Activated CD4-positive, alpha-beta memory T cell treated with anti-CD3 and anti-CD28 coated beads for 36 hours (primary cell): ENCODE data around the gene CTNNA3. TPM values are rescaled to one million over a fixed set of nuclear protein-coding genes. Genes with fewer than 3 reads are reported as not detected.

Experiments
- CTCF ChIA-PET: fragments of 350-600 bp; sonication (Branson Sonifier 250); formaldehyde crosslinking; loops from one replicate; lab custom pipeline; 2021; ENCODE audit warnings: antibody characterized with exemption, inconsistent platforms; lab: Charles Lee
- POLR2A ChIA-PET: fragments of 350-600 bp; sonication (Branson Sonifier 250); formaldehyde crosslinking; loops from one replicate; lab custom pipeline; 2021; ENCODE audit warnings: antibody characterized with exemption; lab: Charles Lee
- DNase-seq: peaks from one replicate; pipeline ENCODE4 v3.0.0-alpha.2; 2020
- H3K27ac Mint-ChIP-seq: one replicate; pipeline ENCODE4 v1.8.0; 2021; ENCODE audit warnings: mixed read lengths
- H3K27me3 Mint-ChIP-seq: one replicate; pipeline ENCODE4 v1.8.0; 2021; ENCODE audit warnings: mixed read lengths
- H3K36me3 Mint-ChIP-seq: one replicate; pipeline ENCODE4 v1.8.0; 2021; ENCODE audit warnings: mixed read lengths
- H3K4me1 Mint-ChIP-seq: one replicate; pipeline ENCODE4 v1.8.0; 2021; ENCODE audit warnings: low read depth, mixed read lengths
- H3K4me3 Mint-ChIP-seq: one replicate; pipeline ENCODE4 v1.8.0; 2021; ENCODE audit warnings: mild to moderate bottlenecking, mixed read lengths
- H3K9me3 Mint-ChIP-seq: one replicate; pipeline ENCODE4 v1.8.0; 2021; ENCODE audit warnings: mixed read lengths
- intact Hi-C: fragments of 100-400 bp; cut with micrococcal nuclease; formaldehyde crosslinking; loops from one replicate; pipeline ENCODE4 v1.15.1; 2023
- total RNA-seq, 2 experiments: library from RNA; stranded (reverse); gene quantifications; one replicate each; pipeline ENCODE4 v1.2.3, GENCODE V29; 2021

The CTNNA3 gene
- total RNA-seq, 2 experiments from 2014 or later, result not detected

- ChIA-PET POLR2A (interaction anchor here (0.5 kb wide), 1 partner anchor 538 kb away, joined by 3 read pairs; no protein-coding TSS in a partner anchor), CTCF (interaction anchor here (0.9 kb wide), 2 partner anchors 11 to 593 kb away, joined by 3 read pairs; no protein-coding TSS in a partner anchor)
- H3K4me3 Mint-ChIP-seq, result no peak overlapping the region
- no peak for DNase-seq
- H3K36me3 Mint-ChIP-seq, result no peaks in the 10 kb centered on the region
- H3K27me3 Mint-ChIP-seq, result peaks cover 32% of the 10 kb centered on the region
- H3K27ac Mint-ChIP-seq, result no peak overlapping the region
- H3K9me3 Mint-ChIP-seq, result no peaks in the 10 kb centered on the region
- no peaks in the 10 kb centered on the region for H3K4me1 Mint-ChIP-seq
- intact Hi-C loops, result no loop called here
Measured at GRCh38 chr10:66927251-66927935, 768.6 kb downstream of the CTNNA3 start.

DNA sequence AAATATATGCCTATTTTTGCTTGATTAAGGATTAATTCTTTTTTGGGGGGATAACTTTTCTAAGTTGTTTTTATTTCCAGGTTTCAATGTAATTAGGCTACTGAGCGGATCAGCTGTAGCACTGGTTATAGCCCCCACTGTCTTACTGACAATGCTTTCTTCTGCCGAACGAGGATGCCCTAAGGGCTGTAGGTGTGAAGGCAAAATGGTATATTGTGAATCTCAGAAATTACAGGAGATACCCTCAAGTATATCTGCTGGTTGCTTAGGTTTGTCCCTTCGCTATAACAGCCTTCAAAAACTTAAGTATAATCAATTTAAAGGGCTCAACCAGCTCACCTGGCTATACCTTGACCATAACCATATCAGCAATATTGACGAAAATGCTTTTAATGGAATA is 769.2 kb downstream of the CTNNA3 start:
- intact Hi-C loops, result no loop called here
- DNase-seq, result no peak
- H3K36me3 Mint-ChIP-seq, result no peaks in the 10 kb centered on the region
- H3K4me1 Mint-ChIP-seq, result no peaks in the 10 kb centered on the region
- no peak overlapping the region for H3K27ac Mint-ChIP-seq
- no peaks in the 10 kb centered on the region for H3K9me3 Mint-ChIP-seq
- H3K4me3 Mint-ChIP-seq, result no peak overlapping the region
- ChIA-PET CTCF (interaction anchor here (0.9 kb wide), 2 partner anchors 11 to 593 kb away, joined by 3 read pairs; no protein-coding TSS in a partner anchor), POLR2A (no interaction called here)
- H3K27me3 Mint-ChIP-seq, result peaks cover 29% of the 10 kb centered on the region

DNA sequence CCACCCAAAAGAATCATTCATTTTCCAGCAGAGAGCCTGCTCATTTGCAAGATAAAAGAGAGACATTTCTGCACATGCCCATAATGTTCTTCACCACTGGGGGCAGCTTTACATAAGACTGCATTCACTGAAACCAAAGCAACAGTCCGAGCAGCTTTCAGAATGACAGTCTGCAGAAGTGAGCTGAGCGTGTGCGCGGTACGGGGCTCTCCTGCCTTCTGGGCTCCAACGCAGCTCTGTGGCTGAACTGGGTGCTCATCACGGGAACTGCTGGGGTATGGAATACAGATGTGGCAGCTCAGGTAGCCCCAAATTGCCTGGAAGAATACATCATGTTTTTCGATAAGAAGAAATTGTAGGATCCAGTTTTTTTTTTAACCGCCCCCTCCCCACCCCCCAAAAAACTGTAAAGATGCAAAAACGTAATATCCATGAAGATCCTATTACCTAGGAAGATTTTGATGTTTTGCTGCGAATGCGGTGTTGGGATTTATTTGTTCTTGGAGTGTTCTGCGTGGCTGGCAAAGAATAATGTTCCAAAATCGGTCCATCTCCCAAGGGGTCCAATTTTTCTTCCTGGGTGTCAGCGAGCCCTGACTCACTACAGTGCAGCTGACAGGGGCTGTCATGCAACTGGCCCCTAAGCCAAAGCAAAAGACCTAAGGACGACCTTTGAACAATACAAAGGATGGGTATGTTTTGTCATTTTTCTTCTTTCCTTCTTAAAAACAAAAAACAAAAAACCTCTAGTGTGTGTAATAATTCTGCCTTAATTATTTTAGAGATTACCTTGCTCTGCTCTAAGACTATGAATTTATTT is 769.9 kb downstream of the CTNNA3 start, which contains the start of gene LRRTM3:
TSS of gene LRRTM3 (plus strand) at position 141 of the 820 bp plus-strand sequence.
- Mint-ChIP-seq H3K27me3 (peaks cover 26% of the 10 kb centered on the region), H3K4me1 (no peaks in the 10 kb centered on the region), H3K9me3 (no peaks in the 10 kb centered on the region), H3K27ac (no peak within 1 kb of the TSS), H3K36me3 (no peaks in the 10 kb centered on the region), H3K4me3 (no peak within 1 kb of the TSS)
- DNase-seq, result peak; percentile 38
- intact Hi-C loops, result no loop called here
- CTCF ChIA-PET, result interaction anchor here (1.0 to 1.3 kb wide), 4 partner anchors 9 to 380 kb away, joined by 3 to 6 read pairs (median 3); no protein-coding TSS in a partner anchor
- POLR2A ChIA-PET, result interaction anchor here (0.6 kb wide), 1 partner anchor 149 kb away, joined by 4 read pairs; no protein-coding TSS in a partner anchor

GRCh38 chr10:66925373-66925772 is 770.6 kb downstream of the CTNNA3 start:
- Mint-ChIP-seq H3K9me3 (no peaks in the 10 kb centered on the region), H3K27me3 (peaks cover 26% of the 10 kb centered on the region), H3K36me3 (no peaks in the 10 kb centered on the region), H3K4me3 (no peak overlapping the region), H3K27ac (no peak overlapping the region), H3K4me1 (no peaks in the 10 kb centered on the region)
- no peak for DNase-seq
- intact Hi-C loops, result no loop called here
- CTCF ChIA-PET, result interaction anchor here (1.0 to 1.3 kb wide), 4 partner anchors 9 to 381 kb away, joined by 3 to 6 read pairs (median 3); no protein-coding TSS in a partner anchor
- POLR2A ChIA-PET, result interaction anchor here (0.6 kb wide), 1 partner anchor 148 kb away, joined by 4 read pairs; no protein-coding TSS in a partner anchor

GRCh38 chr10:66924674-66925345 is 771.2 kb downstream of the CTNNA3 start:
- POLR2A ChIA-PET, result no interaction called here
- no peak for DNase-seq
- H3K36me3 Mint-ChIP-seq, result no peaks in the 10 kb centered on the region
- no peak overlapping the region for H3K27ac Mint-ChIP-seq
- H3K4me3 Mint-ChIP-seq, result no peak overlapping the region
- CTCF ChIA-PET, result interaction anchor here (1.0 to 1.3 kb wide), 3 partner anchors 10 to 381 kb away, joined by 3 to 6 read pairs (median 3); no protein-coding TSS in a partner anchor
- H3K4me1 Mint-ChIP-seq, result no peaks in the 10 kb centered on the region
- H3K27me3 Mint-ChIP-seq, result peaks cover 26% of the 10 kb centered on the region
- no peaks in the 10 kb centered on the region for H3K9me3 Mint-ChIP-seq
- intact Hi-C loops, result no loop called here

DNA sequence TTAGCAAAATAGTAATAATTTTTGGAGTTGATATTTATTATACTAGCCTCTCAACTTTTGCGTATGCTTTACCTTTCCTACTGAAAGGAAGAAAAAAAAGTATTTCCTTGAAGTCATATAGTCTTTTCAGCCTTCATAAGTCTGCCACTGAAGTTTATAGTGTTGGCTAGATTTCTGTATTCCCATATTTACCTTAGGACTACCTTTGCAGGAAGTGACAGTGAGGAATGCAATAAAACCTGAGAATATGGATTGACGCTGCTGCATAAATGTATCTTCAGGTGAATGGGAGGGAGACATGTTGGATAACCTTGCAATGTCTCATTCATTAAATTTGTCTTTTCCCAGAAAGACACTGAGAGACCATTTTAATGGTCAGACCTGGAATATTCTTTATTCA is 776.7 kb downstream of the CTNNA3 start:
- no peaks in the 10 kb centered on the region for H3K9me3 Mint-ChIP-seq

GRCh38 chr10:66917104-66917503 is 778.9 kb downstream of the CTNNA3 start:
- H3K4me1 Mint-ChIP-seq, result no peaks in the 10 kb centered on the region
- intact Hi-C loops, result no loop called here
- no peak for DNase-seq
- no peaks in the 10 kb centered on the region for H3K36me3 Mint-ChIP-seq
- no peak overlapping the region for H3K27ac Mint-ChIP-seq
- H3K4me3 Mint-ChIP-seq, result no peak overlapping the region
- ChIA-PET CTCF (no interaction called here), POLR2A (no interaction called here)
- H3K27me3 Mint-ChIP-seq, result no peaks in the 10 kb centered on the region
- no peaks in the 10 kb centered on the region for H3K9me3 Mint-ChIP-seq

More for the DNA sequence above, 776.7 kb downstream of the CTNNA3 start:
- Mint-ChIP-seq H3K27ac (no peak overlapping the region), H3K27me3 (peaks cover 1% of the 10 kb centered on the region), H3K4me3 (no peak overlapping the region), H3K4me1 (no peaks in the 10 kb centered on the region), H3K36me3 (no peaks in the 10 kb centered on the region)
- intact Hi-C loops, result no loop called here
- ChIA-PET CTCF (no interaction called here), POLR2A (no interaction called here)
- no peak for DNase-seq

DNA sequence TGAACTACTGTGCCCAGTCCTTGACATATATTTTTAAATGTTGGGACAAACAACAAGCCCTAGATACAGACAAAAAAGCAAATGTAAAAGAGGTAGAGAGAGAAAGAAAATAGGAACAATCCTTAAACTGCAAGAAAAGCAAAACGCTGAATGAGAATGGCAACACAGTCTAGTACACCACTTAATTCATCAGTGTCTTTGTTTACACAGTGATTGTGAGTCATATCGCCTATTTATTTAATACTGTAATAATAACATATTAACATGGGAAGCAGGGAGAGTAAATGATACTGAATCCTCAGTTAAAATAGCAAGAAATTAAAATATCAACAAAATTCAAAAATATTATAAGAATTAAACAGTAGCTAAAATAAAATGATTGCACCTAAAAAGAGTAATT is 780.0 kb downstream of the CTNNA3 start:
- no peak overlapping the region for H3K4me3 Mint-ChIP-seq
- H3K4me1 Mint-ChIP-seq, result no peaks in the 10 kb centered on the region
- no peaks in the 10 kb centered on the region for H3K36me3 Mint-ChIP-seq
- DNase-seq, result no peak
- intact Hi-C loops, result no loop called here
- ChIA-PET POLR2A (no interaction called here), CTCF (no interaction called here)
- no peaks in the 10 kb centered on the region for H3K27me3 Mint-ChIP-seq
- no peaks in the 10 kb centered on the region for H3K9me3 Mint-ChIP-seq
- H3K27ac Mint-ChIP-seq, result no peak overlapping the region

DNA sequence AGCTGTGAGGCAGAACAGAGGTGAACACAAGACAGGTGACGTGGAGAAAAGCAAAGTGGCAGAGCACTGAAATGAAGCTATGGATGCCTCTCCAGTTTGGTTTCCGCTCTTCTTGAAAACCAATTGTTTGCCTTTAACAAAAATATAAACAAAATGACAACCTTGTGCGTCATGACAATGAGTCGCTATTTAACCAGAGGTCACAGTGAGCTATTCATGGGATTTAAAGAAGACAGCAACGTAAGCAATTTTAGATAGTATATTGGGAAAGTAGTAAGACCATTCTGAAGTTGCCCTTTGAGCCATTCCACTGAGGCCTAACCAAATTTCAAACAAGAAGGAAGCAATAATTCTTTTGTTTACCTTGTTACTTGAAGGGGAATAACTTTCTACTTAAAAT is 785.3 kb downstream of the CTNNA3 start:
- H3K27ac Mint-ChIP-seq, result no peak overlapping the region

GRCh38 chr10:66892871-66893270 is 803.1 kb downstream of the CTNNA3 start:
- no peak for DNase-seq
- intact Hi-C loops, result no loop called here
- Mint-ChIP-seq H3K4me3 (no peak overlapping the region), H3K27ac (no peak overlapping the region), H3K27me3 (no peaks in the 10 kb centered on the region), H3K36me3 (no peaks in the 10 kb centered on the region), H3K4me1 (no peaks in the 10 kb centered on the region), H3K9me3 (no peaks in the 10 kb centered on the region)
- ChIA-PET POLR2A (no interaction called here), CTCF (no interaction called here)

More for the DNA sequence above, 785.3 kb downstream of the CTNNA3 start:
- no peak for DNase-seq
- ChIA-PET CTCF (no interaction called here), POLR2A (no interaction called here)
- H3K27me3 Mint-ChIP-seq, result peaks cover 1% of the 10 kb centered on the region
- H3K4me1 Mint-ChIP-seq, result no peaks in the 10 kb centered on the region
- no peak overlapping the region for H3K4me3 Mint-ChIP-seq
- no peaks in the 10 kb centered on the region for H3K9me3 Mint-ChIP-seq
- no peaks in the 10 kb centered on the region for H3K36me3 Mint-ChIP-seq
- intact Hi-C loops, result no loop called here

DNA sequence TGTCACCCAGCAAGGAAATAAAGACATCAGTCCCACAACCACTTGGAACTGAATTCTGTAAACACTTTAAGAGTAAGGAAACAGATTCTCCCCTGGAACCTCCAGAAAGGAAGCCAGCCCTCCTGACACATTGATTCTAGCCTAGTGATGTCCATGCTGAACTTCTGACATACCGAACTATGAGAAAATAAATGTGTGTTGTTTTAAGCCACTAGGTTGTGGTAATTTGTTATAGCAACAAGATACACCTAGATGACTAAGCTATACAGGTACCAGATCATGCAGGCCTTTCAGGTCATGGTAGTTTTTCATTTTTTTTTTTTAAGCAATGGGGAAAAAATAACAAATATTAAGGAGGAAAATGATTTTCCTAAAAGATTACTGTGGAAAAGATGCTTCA is 807.8 kb downstream of the CTNNA3 start:
- H3K27ac Mint-ChIP-seq, result no peak overlapping the region
- no peak overlapping the region for H3K4me3 Mint-ChIP-seq
- no peaks in the 10 kb centered on the region for H3K36me3 Mint-ChIP-seq
- no peaks in the 10 kb centered on the region for H3K4me1 Mint-ChIP-seq
- CTCF ChIA-PET, result no interaction called here
- no peak for DNase-seq
- no peaks in the 10 kb centered on the region for H3K9me3 Mint-ChIP-seq
- POLR2A ChIA-PET, result no interaction called here
- intact Hi-C loops, result no loop called here
- no peaks in the 10 kb centered on the region for H3K27me3 Mint-ChIP-seq

DNA sequence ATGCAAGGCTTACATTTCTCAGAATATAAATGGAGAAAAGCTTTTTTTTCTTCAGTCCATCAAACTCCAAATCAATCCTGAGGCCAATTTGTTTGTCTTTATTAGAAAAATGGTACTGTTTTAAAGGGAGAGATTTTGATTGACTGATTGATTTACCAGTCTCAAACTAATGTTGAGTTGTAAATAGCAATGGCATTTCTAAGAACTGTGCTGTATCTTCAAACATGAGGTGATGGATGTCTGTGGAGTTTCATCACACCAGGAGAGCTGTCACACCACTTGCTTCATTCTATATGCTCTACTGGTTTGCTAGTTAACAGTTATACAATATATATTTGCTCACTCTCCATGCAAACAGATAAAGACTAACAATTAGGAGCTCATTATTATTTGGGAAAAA is 809.1 kb downstream of the CTNNA3 start:
- no peak overlapping the region for H3K4me3 Mint-ChIP-seq
- CTCF ChIA-PET, result no interaction called here
- DNase-seq, result no peak
- no peaks in the 10 kb centered on the region for H3K9me3 Mint-ChIP-seq
- POLR2A ChIA-PET, result no interaction called here
- no peaks in the 10 kb centered on the region for H3K36me3 Mint-ChIP-seq
- no peaks in the 10 kb centered on the region for H3K27me3 Mint-ChIP-seq
- H3K4me1 Mint-ChIP-seq, result no peaks in the 10 kb centered on the region
- no peak overlapping the region for H3K27ac Mint-ChIP-seq
- intact Hi-C loops, result no loop called here
